ENCODE measurements around the gene CSNK2A3. TPM values are rescaled to one million over a fixed set of nuclear protein-coding genes. Genes with fewer than 3 reads are reported as not detected.

The CSNK2A3 gene
- total RNA-seq, 1 experiment from 2014 or later = 1.7 TPM

- no peak overlapping the region for H2BK120ac ChIP-seq (ENCODE audit: low read depth, low read length, poor library complexity, severe bottlenecking)
- Mint-ChIP-seq H3K27ac (no peak overlapping the region), H3K27me3 (ENCODE audit: low read depth) (peaks cover 2% of the 10 kb centered on the region; the same call in 1 of the 2 replicates), H3K4me1 (peaks cover 7 to 23% of the 10 kb centered on the region in 2 experiments; a peak in 3 of 4 replicates), H3K4me3 (no peak overlapping the region), H3K36me3 (ENCODE audit: insufficient read depth in 1 of 3, low read depth in 3 of 3) (no peaks in the 10 kb centered on the region), H3K9me3 (no peaks in the 10 kb centered on the region)
- no peak for TF ChIP-seq CTCF (conservative IDR thresholded peaks at IDR 0.05)
- H2BK5ac ChIP-seq (ENCODE audit: insufficient read length, low read length) = no peak overlapping the region
- no peak overlapping the region for H3T11ph ChIP-seq (ENCODE audit: low read length)
- H3K23ac ChIP-seq (ENCODE audit: insufficient read length, low read depth, low read length) = no peak overlapping the region
- no peak overlapping the region for H3K4me2 ChIP-seq (ENCODE audit: insufficient read depth, insufficient read length, low read length)
- H3K27me3 ChIP-seq (ENCODE audit: insufficient read depth, low read length) = no peaks in the 10 kb centered on the region
- no peak overlapping the region for H2AK5ac ChIP-seq (ENCODE audit: insufficient read length, low read length)
- no peak overlapping the region for H4K91ac ChIP-seq (ENCODE audit: insufficient read length, low read depth, low read length)
- H3K9me3 ChIP-seq (ENCODE audit: control insufficient read depth, low read depth, low read length) = no peaks in the 10 kb centered on the region
- H3K56ac ChIP-seq (ENCODE audit: insufficient read length, low read depth, low read length) = no peak overlapping the region
- no peak overlapping the region for H2BK12ac ChIP-seq (ENCODE audit: insufficient read length, low read depth, low read length)
- H3K27ac ChIP-seq (ENCODE audit: insufficient read length, low read depth, low read length) = no peak overlapping the region
- H4K8ac ChIP-seq (replicated peaks; ENCODE audit: insufficient read length, low read depth, low read length) = no peak overlapping the region
- H4K5ac ChIP-seq (ENCODE audit: insufficient read length, low read depth, low read length) = no peak overlapping the region
- no peaks in the 10 kb centered on the region for H3K23me2 ChIP-seq (ENCODE audit: insufficient read length, low read depth, low read length, poor library complexity, severe bottlenecking)
- H3K79me1 ChIP-seq (ENCODE audit: insufficient read depth, low read depth, low read length, poor library complexity, severe bottlenecking) = no peaks in the 10 kb centered on the region
- no peak overlapping the region for H2BK15ac ChIP-seq (ENCODE audit: low read depth, low read length)
- no peak overlapping the region for H3K4ac ChIP-seq (ENCODE audit: low read depth, low read length)
- no peak overlapping the region for H3K14ac ChIP-seq (ENCODE audit: insufficient read depth, low read length)
- no peak overlapping the region for H2AFZ ChIP-seq (ENCODE audit: low read length)
- H4K20me1 ChIP-seq (ENCODE audit: control insufficient read depth, insufficient read depth, insufficient read length) = no peaks in the 10 kb centered on the region
- no peaks in the 10 kb centered on the region for H3K4me1 ChIP-seq (ENCODE audit: insufficient read depth, low read length)
- H2BK20ac ChIP-seq (ENCODE audit: low read depth, low read length, poor library complexity, severe bottlenecking) = no peak overlapping the region
- no peak overlapping the region for H3K18ac ChIP-seq (ENCODE audit: insufficient read length, low read depth, low read length)
- H3K9ac ChIP-seq (ENCODE audit: extremely low read depth, insufficient read length, low read length) = no peak overlapping the region
- no CpG with 5 or more reads among the region's 5 CpGs for WGBS (ENCODE audit: extremely low coverage, insufficient read length, low lambda C conversion rate)
- H3K79me2 ChIP-seq (ENCODE audit: insufficient read depth, low read length) = no peaks in the 10 kb centered on the region
- DNase-seq = peak; percentile 39
Measured at GRCh38 chr11:11332141-11332710, 20.8 kb downstream of the CSNK2A3 start.

Data from H9 (cell line).